Measurements from ENCODE around the gene NTN5.
"Not testable (repeated sequence)": the region's sequence is repeated elsewhere in the genome, so short reads cannot be mapped to it uniquely, and the experiment has no call there.

The NTN5 gene

GRCh38 chr19:48672994-48673393 is at the start of gene NTN5:
TSS of gene NTN5 (minus strand) at chr19:48673017. CDS start at chr19:48670986, 2,031 bp downstream.
- no peak within 1 kb of the TSS for H3K27ac ChIP-seq
- no peak for DNase-seq (ENCODE audit: low spot score)
- ChIA-PET POLR2A (ENCODE audit: low non-redundant PET) (no interaction called here), CTCF (no interaction called here)
- no peak for TF ChIP-seq CTCF (conservative IDR thresholded peaks at IDR 0.05; ENCODE audit: low read depth)

GRCh38 chr19:48722196-48722708 is 49.4 kb upstream of the NTN5 start:
- CTCF ChIA-PET = no interaction called here
- POLR2A ChIA-PET (ENCODE audit: low non-redundant PET) = no interaction called here
- H3K27ac ChIP-seq = no peak overlapping the region
- DNase-seq (ENCODE audit: low spot score) = no peak
- TF ChIP-seq CTCF (conservative IDR thresholded peaks at IDR 0.05; ENCODE audit: low read depth) = no peak

- TF ChIP-seq CTCF (conservative IDR thresholded peaks at IDR 0.05; ENCODE audit: low read depth) = no peak
- H3K27ac ChIP-seq = peak overlapping the region; percentile 91
- ChIA-PET POLR2A (ENCODE audit: low non-redundant PET) (interaction anchor here (0.7 kb wide), 1 partner anchor 75 kb away, joined by 3 read pairs; the partner anchor contains the start of gene CA11), CTCF (interaction anchor here (0.6 to 1.4 kb wide), 2 partner anchors 18 to 115 kb away, joined by 4 to 7 read pairs; partner anchors contain the start of gene HSD17B14)
- peak; percentile 95 for DNase-seq (ENCODE audit: low spot score)
Observed at GRCh38 chr19:48720613-48721296, 47.9 kb upstream of the NTN5 start.

- CTCF ChIA-PET = interaction anchor here (1.4 kb wide), 1 partner anchor 19 kb away, joined by 7 read pairs; no protein-coding TSS in a partner anchor
- no peak for DNase-seq (ENCODE audit: low spot score)
- TF ChIP-seq CTCF (conservative IDR thresholded peaks at IDR 0.05; ENCODE audit: low read depth) = no peak
- POLR2A ChIA-PET (ENCODE audit: low non-redundant PET) = interaction anchor here (0.7 kb wide), 1 partner anchor 74 kb away, joined by 3 read pairs; the partner anchor contains the start of gene CA11
- peak overlapping the region; percentile 91 for H3K27ac ChIP-seq
Observed at GRCh38 chr19:48720251-48720612, 47.4 kb upstream of the NTN5 start.

GRCh38 chr19:48719263-48720171 is 46.7 kb upstream of the NTN5 start, which contains the start of gene MAMSTR:
TSS of gene MAMSTR (minus strand) at chr19:48719725. CDS start at chr19:48719031, 694 bp downstream.
- POLR2A ChIA-PET (ENCODE audit: low non-redundant PET) = no interaction called here
- DNase-seq (ENCODE audit: low spot score) = no peak
- no peak for TF ChIP-seq CTCF (conservative IDR thresholded peaks at IDR 0.05; ENCODE audit: low read depth)
- peak within 1 kb of the TSS; percentile 91 for H3K27ac ChIP-seq
- CTCF ChIA-PET = interaction anchor here (1.4 kb wide), 1 partner anchor 19 kb away, joined by 7 read pairs; no protein-coding TSS in a partner anchor

- ChIA-PET POLR2A (ENCODE audit: low non-redundant PET) (interaction anchor here (0.7 kb wide), 1 partner anchor 14 kb away, joined by 6 read pairs; no protein-coding TSS in a partner anchor), CTCF (no interaction called here)
- TF ChIP-seq CTCF (conservative IDR thresholded peaks at IDR 0.05; ENCODE audit: low read depth) = no peak
- peak overlapping the region; percentile 91; the same call in 1 of the 2 replicates for H3K27ac ChIP-seq
- no peak for DNase-seq (ENCODE audit: low spot score)
Observed at GRCh38 chr19:48718711-48719231, 46.0 kb upstream of the NTN5 start.

- DNase-seq (ENCODE audit: low spot score); CTCF ChIA-PET: not testable (repeated sequence)
- POLR2A ChIA-PET (ENCODE audit: low non-redundant PET) = interaction anchor here (0.7 kb wide), 1 partner anchor 13 kb away, joined by 6 read pairs; no protein-coding TSS in a partner anchor
- H3K27ac ChIP-seq = peak overlapping the region; percentile 91
Observed at GRCh38 chr19:48718106-48718505, 45.3 kb upstream of the NTN5 start.
